Measurements from ENCODE around the gene BACH2.
"Not testable (repeated sequence)": the region's sequence is repeated elsewhere in the genome, so short reads cannot be mapped to it uniquely, and the experiment has no call there.

BACH2 gene

GRCh38 chr6:89910001-89910901 lies 386.4 kb downstream of the BACH2 start:
- not testable (repeated sequence) for DNase-seq (ENCODE audit: low read depth, low spot score)

- DNase-seq (ENCODE audit: low read depth, low spot score), result no peak
Measured at GRCh38 chr6:89895276-89895874, 401.3 kb downstream of the BACH2 start.

- DNase-seq (ENCODE audit: low read depth, low spot score), result no peak
Measured at GRCh38 chr6:89894169-89894568, 402.5 kb downstream of the BACH2 start, which contains the start of gene GJA10. GJA10 (plus strand) TSS chr6:89894469; CDS start chr6:89894469, 0 bp downstream.

- not testable (repeated sequence) for DNase-seq (ENCODE audit: low read depth, low spot score)
Measured at GRCh38 chr6:89892577-89892976, 404.1 kb downstream of the BACH2 start.

- DNase-seq (ENCODE audit: low read depth, low spot score), result not testable (repeated sequence)
Measured at GRCh38 chr6:89890845-89891528, 405.7 kb downstream of the BACH2 start.

DNA sequence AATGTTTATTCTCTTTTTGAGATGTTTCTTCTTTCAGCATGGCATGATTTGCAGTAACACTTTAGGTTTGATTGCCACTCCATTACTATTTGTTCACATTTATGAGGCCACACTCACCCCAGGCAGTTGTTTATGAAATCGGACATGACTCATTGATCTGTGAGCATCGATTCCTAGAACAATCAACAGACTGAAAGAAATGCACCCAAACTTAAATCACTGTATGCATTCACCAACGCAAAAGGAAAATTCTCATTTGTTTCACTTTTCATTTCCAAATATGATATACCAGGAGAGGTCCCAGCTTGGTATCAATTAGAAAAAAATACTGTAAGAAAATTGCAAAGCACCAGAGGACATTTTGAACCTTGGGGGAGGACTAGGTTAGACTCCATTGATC lies 407.8 kb downstream of the BACH2 start:
- DNase-seq (ENCODE audit: low read depth, low spot score), result no peak

DNA sequence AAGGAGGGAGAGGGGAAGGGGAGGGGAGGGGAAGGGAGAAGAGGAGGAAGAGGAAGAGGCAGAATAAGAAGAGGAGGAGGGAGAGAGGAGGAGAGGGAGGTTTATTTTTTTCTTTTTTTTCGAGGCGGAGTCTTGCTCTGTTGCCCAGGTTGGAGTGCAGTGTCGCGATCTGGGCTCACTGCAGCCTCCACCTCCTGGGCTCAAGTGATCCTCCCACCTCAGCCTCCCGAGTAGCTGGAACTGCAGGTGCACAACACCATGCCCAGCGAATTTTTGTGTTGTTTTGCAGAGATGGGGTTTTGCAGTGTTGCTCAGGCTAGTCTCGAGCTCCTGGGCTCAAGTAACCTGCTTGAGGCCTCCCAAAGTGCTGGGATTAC lies 408.5 kb downstream of the BACH2 start:
- no peak for DNase-seq (ENCODE audit: low read depth, low spot score)

GRCh38 chr6:89887452-89888137 lies 409.0 kb downstream of the BACH2 start:
- DNase-seq (ENCODE audit: low read depth, low spot score), result no peak

- DNase-seq (ENCODE audit: low read depth, low spot score), result no peak
Measured at GRCh38 chr6:89886378-89887120, 410.1 kb downstream of the BACH2 start.

Data from activated naive CD8-positive, alpha-beta T cell treated with anti-CD3 and anti-CD28 coated beads, Interleukin-2, amount 50 U/mL, for 16 hours (primary cell).